Mesothelial cell of epicardium (in vitro differentiated cells): ENCODE measurements around the gene TRIM67. TPM values are rescaled to one million over a fixed set of nuclear protein-coding genes. Genes with fewer than 3 reads are reported as not detected.

Experiments
- DNase-seq, 2 experiments: peaks; one replicate each; pipeline ENCODE4 v3.0.0; 2021; ENCODE audit warnings: low spot score in 2 of 2; ENCODE audit not compliant: unreplicated experiment in 2 of 2
- H3K27ac Mint-ChIP-seq: 2 replicates; pipeline ENCODE4 v1.8.0; 2021; ENCODE audit warnings: mixed read lengths
- H3K27me3 Mint-ChIP-seq: 2 replicates; pipeline ENCODE4 v1.8.0; 2021; ENCODE audit warnings: low read depth, mixed read lengths
- H3K36me3 Mint-ChIP-seq: 2 replicates; pipeline ENCODE4 v1.8.0; 2021; ENCODE audit warnings: mixed read lengths
- H3K4me1 Mint-ChIP-seq: 2 replicates; pipeline ENCODE4 v1.8.0; 2021; ENCODE audit warnings: mixed read lengths
- H3K4me3 Mint-ChIP-seq: 2 replicates; pipeline ENCODE4 v1.8.0; 2021; ENCODE audit warnings: mild to moderate bottlenecking, moderate library complexity, mixed read lengths
- H3K9me3 Mint-ChIP-seq: 2 replicates; pipeline ENCODE4 v1.8.0; 2021; ENCODE audit warnings: mixed read lengths
- CTCF ChIP-seq: fragments of 200-600 bp; sonication (generic); IDR thresholded peaks from one replicate; pipeline ENCODE4 v1.5.0; 2021; ENCODE audit warnings: antibody characterized with exemption; ENCODE audit not compliant: unreplicated experiment
- total RNA-seq: library from RNA; stranded (reverse); gene quantifications from 3 replicates; pipeline ENCODE4 v1.2.1, GENCODE V29; 2021

Gene TRIM67
- total RNA-seq, 1 donor from 2014 or later: 0.09 TPM

- peaks cover 8% of the 10 kb centered on the region for H3K9me3 Mint-ChIP-seq
- DNase-seq: no peak
- H3K4me1 Mint-ChIP-seq: no peaks in the 10 kb centered on the region
- peaks cover 91% of the 10 kb centered on the region for H3K27me3 Mint-ChIP-seq
- H3K36me3 Mint-ChIP-seq: no peaks in the 10 kb centered on the region
- H3K27ac Mint-ChIP-seq: no peak overlapping the region
- TF ChIP-seq CTCF: no peak
- no peak overlapping the region for H3K4me3 Mint-ChIP-seq
These were observed 24.7 kb downstream of the TRIM67 start for GRCh38 chr1:231186356-231187115.

- TF ChIP-seq CTCF: no peak
- Mint-ChIP-seq H3K27ac (no peak overlapping the region), H3K27me3 (peaks cover 87% of the 10 kb centered on the region), H3K4me1 (no peaks in the 10 kb centered on the region), H3K4me3 (no peak overlapping the region), H3K9me3 (peaks cover 8% of the 10 kb centered on the region), H3K36me3 (no peaks in the 10 kb centered on the region)
- DNase-seq: no peak
These were observed 25.7 kb downstream of the TRIM67 start for GRCh38 chr1:231187571-231187970.

GRCh38 chr1:231188072-231188471 lies 26.2 kb downstream of the TRIM67 start:
- Mint-ChIP-seq H3K27me3 (peaks cover 84% of the 10 kb centered on the region), H3K27ac (no peak overlapping the region), H3K4me1 (no peaks in the 10 kb centered on the region), H3K4me3 (no peak overlapping the region), H3K9me3 (peaks cover 8% of the 10 kb centered on the region), H3K36me3 (no peaks in the 10 kb centered on the region)
- no peak for DNase-seq
- TF ChIP-seq CTCF: no peak

- TF ChIP-seq CTCF: no peak
- no peak overlapping the region for H3K4me3 Mint-ChIP-seq
- H3K4me1 Mint-ChIP-seq: peaks cover 3% of the 10 kb centered on the region
- no peak overlapping the region for H3K27ac Mint-ChIP-seq
- DNase-seq: no peak
- H3K36me3 Mint-ChIP-seq: no peaks in the 10 kb centered on the region
- peaks cover 82% of the 10 kb centered on the region for H3K27me3 Mint-ChIP-seq
- H3K9me3 Mint-ChIP-seq: peaks cover 8% of the 10 kb centered on the region
These were observed 26.9 kb downstream of the TRIM67 start for GRCh38 chr1:231188768-231189167.

GRCh38 chr1:231189683-231190270 lies 27.9 kb downstream of the TRIM67 start:
- Mint-ChIP-seq H3K4me3 (no peak overlapping the region), H3K4me1 (peaks cover 3% of the 10 kb centered on the region), H3K27me3 (peaks cover 75% of the 10 kb centered on the region), H3K9me3 (peaks cover 8% of the 10 kb centered on the region), H3K27ac (no peak overlapping the region), H3K36me3 (no peaks in the 10 kb centered on the region)
- no peak for DNase-seq
- TF ChIP-seq CTCF: no peak
